GM18868 (cell line): ENCODE measurements around the gene POU2F2.

Experiments used
- ATAC-seq: cut with Tn5 transposase; IDR thresholded peaks from one replicate; pipeline ENCODE4 v1.9.1; 2021; ENCODE audit warnings: mild to moderate bottlenecking, moderate library complexity; ENCODE audit not compliant: unreplicated experiment

POU2F2 gene

DNA sequence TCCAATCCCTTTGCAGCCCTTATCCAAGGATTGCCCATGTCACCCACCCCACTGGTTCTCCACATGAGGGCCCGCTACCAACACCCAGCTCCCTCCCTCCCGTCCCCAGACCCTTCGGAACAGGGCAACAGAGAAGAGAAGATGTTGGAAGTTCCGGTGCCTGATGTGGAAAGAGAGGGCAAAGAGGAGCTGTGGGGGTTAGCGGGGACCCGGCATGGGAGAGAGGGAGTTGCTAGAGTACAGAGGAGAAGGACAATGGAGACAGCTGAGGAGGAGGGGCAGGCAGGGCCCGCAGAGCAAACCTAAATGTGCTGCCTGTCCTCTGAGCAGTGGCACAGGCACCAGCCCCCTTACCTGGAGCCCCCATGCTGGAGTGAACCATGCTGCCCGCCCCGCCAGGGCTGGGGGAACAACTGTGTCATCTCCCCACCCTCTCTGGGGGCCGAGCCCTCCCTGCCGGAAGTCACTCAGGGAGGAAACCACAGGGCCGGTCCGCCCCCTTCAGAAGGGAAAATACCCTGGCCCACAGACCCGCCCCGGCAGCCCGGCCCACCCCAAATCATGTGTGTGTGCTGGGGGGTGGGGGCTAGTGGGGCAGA, at the start of gene POU2F2:
Gene POU2F2, minus strand, starts transcription at position 417 of the 599 bp plus-strand sequence. Its CDS starts 35 bp downstream, at position 382.
- peak; percentile 46 for ATAC-seq

DNA sequence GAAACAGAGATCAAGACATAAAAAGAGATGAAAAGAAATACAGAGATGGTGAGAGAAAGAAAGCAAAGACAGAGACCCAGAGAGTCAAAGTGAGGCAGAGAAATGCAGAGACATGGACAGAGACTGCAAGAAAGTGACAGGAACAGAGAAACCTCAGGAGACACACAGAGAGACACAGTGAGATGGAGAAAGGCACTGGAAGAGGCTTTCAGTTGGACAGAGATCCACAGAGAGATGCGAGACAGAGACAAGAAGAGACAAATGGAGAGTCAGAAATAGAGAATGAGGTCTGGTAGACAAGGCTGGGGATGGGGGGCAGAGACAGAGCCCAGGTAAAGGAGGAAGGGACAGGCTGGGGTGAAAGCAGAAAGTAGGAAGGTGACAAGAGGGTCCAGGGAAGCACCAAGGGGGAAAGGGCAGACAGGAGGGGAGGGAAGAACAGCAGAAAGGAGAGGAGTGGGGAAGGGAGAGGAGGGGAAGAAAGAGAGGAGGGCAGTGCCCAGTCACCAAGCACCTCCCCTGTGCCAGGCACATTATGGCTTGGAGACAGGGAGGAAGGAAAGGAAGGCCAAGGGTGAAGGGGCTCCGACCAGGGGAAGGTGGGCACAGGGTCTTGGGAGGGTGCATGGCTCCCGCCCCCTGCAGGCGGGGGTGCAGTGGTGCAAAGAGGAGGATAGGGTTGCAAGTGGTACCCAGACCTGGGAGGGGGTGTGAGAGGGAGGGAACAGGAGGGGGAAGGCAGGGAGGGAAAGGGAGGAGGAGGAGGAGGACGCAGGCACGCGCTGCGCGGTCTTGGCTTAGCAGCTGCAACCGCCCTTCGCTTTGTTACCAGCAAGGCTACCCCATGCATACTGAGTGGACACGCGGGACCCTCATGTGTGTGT, 46.8 kb upstream of the POU2F2 start:
- ATAC-seq = no peak

DNA sequence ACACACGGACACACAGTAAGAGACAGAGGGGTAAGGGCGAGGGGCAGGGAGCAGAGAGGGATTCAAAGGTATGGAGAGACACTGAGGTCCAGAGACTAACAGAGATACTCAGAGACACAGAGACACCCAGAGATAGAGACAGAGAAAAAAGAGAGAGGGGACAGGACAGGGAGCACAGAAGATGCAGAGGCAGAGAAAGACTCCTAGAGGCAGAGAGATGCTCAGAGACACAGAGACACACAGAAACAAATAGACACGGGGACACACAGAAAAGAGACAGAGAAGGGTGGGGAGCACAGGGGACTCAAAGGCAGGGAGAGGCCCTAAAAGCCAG, 45.4 kb upstream of the POU2F2 start:
- ATAC-seq = no peak

DNA sequence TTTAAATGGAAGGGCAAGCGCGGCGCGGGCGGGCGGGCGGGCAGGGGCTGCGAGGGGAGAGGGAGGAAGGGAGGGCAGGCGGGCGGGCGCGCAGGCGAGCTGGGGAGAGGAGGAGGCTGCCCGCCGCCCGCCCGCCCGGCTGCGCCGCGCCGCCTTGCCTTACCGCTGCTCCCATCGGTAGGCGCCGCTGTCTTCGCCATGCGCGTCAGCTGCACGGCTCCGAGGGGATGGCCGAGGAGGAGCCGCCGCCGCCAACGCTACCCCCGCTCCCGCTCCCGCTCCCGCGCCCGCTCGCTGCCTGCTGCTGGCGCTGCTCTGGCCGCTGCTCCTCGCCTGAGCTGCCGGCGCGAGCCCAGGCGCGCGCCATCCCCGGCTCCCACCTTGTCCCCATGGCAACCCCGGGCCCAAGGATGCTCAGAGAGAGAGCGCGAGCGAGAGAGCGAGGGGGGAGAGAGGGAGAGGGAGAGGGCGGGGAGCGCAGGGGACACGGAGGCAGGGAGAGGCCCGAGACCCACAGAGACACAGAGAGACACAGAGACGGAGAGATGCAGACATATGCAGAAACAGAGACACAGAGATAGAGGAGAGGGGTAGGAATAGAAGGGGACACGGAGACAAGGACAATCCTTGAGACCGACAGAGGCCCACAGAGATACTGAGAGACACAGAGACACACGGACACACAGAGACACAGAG, 44.9 kb upstream of the POU2F2 start:
- ATAC-seq = no peak

DNA sequence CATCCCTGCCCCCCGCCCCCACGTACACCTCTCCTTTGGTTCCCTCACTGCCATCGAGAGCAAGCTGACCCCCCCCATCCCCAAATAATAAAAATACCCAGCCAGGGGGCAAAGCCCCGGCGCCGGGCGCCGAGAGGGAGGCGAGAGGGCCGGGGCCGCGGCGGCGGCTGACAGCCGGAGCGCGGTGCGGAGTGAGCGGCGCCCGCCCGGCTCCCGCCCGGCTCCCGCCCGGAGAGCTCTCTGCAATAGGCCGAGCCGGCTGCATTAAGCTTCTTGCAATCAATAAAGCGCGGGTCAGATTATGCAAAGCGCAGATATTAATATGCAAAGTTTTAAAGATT, 44.4 kb upstream of the POU2F2 start:
- no peak for ATAC-seq

DNA sequence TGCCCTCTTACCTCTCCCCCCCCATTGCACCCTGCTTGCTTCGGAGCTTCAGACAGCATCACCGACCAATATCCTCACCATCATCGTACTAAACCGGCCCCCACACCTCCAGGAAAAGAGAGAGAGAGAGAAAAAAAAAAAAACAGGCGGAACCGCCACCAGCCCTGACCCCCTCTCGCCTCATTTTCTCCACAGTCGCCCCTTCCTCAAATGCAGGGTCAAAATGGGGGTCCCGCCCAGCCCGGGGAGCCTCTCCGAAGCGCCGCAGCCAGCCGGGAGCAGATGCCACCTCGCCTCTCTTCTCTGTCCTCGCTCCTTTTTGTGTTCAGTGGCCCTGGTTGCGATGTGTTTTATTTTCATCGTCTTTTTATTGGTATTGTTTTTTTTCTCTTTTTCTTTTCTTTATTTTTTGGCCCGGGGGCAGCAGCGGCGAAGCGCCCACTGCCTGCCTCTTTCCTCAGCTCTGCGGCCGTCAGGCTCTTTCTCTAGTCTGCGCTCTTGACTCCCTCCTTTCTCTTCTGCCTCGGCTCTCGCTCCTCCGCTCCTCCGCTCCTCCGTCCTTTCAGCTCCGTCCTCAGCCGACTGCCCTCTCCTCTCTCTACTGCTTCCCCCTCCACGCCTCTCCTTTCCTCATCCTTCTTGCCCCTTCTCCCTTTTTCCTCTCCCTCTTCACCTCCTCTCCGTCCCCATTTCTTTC, 43.9 kb upstream of the POU2F2 start:
- ATAC-seq = no peak

DNA sequence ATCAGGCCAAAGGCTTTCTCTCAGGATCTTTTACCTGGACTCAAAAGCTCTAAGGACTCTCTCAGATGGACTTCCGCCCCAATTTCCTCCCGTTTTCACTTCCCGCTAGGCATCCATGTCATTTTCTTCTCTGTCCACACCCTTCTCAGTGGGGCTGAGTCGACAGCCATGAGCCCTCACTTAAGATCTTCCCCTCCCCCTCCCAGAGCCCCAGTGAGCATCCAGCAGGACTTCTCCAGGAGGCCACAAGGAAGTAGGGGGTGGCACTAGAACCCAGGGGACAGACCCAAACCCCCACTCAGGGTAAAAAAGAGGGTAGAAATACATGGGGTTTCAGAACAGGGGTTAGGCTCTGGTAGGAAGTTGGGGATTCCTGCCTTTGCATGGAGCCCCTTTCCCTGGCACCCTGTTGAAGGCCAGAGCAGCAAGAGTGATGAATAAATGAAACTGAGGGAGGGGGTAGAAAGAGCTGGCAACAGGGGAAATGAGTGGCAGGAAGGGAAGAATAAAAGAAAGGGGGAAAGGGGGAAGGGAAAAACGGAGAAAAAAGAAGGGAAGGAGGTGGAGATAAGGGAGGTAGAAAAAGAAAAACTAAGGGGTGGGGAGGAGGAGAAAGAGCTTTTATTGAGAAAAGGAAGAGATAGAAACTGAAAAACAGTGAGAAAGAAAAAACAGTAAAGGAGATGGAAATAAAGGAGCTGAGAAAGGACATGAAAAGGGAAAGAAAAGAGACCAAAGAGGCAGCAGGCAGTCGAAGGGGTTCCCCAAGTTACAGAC, 42.9 kb upstream of the POU2F2 start:
- no peak for ATAC-seq

DNA sequence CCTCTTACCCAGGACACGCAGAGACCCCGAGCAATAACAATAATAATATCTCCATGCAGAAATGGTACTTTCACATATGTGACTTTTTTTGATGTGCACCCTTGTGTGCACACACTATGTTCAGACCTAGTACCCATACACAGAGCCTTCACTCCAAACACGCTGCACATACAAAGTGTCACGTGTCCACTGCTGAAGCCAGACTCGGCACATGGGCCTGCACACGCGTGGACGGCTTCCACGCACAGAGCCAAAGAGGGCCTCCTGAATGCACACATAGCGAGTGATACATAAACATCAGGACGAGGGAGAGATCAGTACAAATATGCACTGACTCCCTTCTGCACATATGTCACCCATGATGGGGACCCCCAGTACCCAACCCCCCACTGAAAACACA, 41.9 kb upstream of the POU2F2 start:
- ATAC-seq = no peak

DNA sequence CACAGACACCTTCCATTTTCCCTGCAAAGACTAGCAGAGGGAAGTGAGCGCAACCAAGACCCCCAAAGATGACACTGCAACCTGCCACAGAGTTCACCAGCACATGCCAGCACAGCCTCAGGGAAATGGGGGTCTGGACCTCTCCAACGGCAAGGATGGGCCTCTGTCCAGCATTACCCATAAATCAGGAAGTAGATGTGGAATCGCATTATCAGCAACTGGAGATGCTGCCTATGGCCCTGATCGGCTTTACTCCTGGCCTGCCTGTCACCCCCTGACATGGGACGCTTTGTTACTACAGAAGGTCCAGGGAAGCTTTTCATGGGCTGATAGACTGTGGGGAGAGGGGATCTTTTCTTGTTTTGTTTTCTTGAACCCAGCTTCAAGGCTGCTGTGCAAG, 41.4 kb upstream of the POU2F2 start:
- no peak for ATAC-seq

DNA sequence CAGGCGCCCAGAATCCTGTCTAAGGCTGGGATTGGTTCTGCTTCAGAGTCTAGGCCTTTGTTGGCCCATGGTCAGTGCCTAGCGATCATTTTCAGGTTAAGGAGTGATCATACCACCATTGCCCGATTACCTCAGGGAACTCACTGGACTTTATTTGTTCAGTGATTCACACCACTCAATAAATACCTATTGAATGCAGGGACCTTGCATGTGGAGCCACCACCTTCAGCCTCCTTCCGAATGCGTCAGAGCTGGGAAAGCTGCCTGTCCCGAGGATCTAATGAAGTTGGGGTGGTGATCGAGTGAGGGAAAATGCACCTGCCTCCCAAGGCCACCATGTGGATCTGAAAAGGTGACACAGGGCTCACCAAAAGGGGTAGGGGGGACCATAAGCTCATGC, 40.0 kb upstream of the POU2F2 start:
- ATAC-seq = no peak

DNA sequence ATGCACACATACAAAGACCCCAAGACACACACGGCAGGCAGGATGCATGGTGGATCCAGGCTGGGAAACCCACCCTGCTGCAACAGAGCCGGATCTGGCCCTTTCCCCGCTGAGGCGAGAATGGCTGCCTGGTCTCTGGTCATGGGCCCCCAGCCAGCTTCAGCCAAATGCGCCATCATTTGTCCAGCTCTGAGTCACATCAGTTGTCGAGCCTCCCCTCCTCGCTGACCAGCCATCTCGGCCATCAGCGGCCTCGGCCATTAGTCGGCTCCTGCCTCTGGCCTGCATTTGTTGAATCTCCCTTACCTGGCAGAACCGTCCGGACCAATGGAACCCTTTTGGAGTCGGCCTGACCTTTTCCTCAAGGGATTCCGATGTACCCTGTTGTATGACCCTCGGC, 38.5 kb upstream of the POU2F2 start:
- no peak for ATAC-seq

DNA sequence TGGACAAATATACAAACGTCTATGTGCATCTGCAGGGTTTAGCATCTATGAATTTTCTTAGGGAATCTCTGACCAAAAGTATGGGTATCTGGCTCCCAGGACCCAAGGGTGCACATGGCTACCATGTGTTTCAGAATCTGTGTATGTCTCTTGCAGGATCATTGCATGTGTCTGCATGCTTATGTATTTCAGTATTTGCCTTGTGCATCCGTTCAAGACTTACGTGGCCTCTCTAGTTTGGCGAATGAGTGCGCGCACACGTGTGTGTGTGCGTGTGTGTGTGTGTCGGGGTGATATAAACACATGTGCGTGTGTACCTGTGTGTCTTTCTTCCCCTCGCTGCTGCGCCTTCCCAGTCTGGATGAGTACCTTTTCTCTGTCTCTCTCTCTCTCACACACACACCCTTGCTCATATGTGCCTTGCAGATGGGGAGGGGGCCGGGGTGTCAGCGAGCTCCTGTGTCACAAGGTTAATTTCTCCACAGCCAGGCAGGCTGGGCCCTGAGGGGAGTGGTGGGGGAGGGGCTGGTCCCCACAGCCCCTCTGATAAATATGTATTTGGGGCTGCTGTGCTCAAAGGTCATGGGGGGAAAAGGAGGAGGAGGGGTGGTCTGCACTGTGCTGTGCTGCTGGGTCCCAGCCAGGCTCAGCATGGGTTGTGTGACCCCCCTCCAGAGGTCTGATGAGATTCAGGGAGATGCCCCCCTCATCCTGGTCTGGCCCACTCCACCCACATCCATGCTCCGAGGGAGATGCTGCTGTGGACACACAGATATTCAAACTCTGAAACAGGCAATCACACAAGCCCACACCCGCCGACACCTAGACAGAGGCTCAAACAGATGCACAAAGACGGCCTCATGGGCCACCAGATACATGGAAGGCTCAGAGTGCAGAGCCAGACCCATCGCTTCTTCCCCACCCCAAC, 37.5 kb upstream of the POU2F2 start:
- ATAC-seq = no peak

DNA sequence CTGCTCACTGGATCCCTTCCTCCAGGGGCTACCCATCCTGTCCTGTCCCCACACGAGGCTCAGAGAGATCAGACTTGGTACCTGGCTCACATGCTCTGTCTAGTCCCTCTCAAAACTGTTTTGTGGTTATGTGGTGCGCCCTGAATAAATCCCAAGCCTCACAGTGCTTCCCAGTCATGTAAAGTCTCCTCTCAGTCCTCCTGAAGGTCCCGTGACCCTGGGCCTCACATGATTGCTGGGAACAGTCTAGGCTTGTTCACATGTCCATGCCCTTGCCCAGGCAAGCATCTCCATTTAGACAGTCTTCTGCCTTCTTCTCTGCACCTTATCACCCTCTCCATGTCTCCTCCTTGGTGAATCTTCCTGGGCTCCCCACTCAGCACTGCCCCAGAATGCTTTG, 36.0 kb upstream of the POU2F2 start:
- no peak for ATAC-seq

DNA sequence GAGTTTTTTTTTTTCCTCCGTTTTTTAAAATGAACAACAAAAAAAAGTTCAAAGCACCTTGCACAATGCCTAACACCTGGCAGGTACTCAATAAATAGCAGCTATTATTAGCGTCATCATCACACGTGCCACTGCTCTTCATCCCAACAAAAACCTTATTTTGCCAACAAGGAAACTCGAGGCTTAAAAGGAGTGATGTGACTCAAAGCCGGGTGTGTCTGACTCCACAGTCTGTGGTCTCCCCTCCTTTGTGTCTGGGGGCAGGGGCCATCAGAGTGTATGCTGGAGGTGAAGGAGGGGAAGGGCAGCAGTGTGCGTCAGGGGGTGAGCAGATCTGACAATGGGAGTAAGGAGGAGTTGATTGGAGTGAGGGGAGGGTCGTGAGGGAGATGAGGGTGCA, 34.1 kb upstream of the POU2F2 start:
- ATAC-seq = no peak

DNA sequence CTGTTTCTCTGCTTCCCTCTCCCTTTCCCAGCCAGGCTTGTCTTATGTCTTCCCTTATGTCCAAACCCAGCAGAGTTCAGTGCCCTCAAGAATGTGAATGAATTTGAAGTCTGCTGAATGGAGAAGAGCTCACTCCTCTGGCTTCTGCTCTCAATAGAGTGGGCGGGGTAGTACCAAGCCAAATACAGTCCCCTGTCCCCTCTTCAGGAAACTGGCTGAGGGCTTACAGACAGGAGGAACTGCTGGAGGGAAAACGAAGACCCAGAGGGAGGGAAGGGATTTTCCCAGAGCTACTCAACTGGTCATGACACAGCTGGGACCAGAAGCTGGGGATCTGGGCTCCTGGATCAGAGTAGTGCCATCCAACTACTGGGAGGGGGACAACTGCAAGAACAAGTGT, 32.9 kb upstream of the POU2F2 start:
- no peak for ATAC-seq

DNA sequence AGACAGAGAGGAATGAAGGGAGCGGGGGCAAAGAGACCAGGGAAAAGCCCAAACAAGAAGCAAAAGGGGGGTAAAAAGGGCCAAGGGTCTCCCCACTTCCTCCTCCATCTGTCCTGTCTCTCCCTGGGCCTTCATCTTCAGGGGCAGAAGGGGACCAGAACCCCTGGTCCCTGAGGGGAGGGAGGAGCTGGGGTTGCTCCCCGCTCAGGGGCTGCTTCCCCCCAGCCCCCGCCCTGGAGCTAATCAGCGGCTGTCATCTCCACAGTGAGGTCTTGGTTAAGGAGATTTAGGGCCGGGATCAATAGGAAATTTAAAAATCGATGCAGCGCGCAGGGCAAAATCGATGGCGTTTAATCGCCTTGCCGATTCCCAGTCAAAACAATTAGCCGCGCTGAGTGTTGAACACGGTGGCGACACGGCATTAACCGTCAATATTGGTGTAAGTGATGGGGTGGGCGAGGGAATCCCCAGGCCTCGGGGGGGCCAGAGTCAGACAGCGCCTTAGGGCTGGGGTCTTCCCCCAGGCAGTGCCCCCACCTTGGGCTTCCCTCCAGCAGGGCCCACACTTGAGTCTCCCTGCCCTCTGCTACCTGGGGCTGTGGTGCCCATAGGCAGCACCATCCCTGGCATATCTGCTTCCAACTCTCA, 29.5 kb upstream of the POU2F2 start:
- ATAC-seq = no peak

DNA sequence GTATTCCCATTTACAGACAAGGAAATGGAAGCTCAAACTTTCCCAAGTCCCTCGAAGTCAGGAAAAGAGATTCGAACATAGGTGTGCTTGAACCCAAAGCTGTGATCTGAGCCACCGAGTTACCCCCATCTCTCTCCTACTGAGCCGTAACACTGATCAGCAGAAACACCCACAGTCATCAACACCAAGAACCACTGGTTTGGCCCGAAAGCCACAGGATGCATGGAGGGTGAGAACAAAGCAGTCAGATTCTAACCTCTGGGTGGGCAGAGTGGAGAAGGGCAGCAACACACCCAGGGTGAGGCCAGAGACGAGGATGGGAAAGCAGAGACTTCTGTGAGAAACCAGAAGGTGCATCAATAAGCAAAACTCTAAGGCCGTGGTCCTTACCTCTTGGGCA, 27.7 kb upstream of the POU2F2 start:
- ATAC-seq = no peak

DNA sequence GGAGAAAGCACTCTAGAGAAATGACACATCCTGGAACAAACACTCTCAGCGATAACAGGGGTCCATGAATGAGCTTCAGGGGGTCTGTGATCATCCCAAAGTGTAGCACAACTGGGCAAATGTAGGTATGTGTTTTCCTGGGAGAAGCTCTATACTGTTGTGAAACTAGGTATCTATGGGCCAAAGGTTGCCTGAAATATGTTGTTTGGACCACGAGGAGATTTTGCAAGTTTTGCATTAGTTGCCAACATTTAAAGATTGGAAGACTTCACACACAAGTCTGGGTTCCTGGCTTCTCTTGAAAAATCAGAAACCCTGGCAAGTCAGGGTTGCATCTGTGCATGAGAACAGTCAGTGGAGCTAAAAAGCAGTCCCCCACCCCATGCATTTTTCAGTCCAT, 26.7 kb upstream of the POU2F2 start:
- no peak for ATAC-seq

DNA sequence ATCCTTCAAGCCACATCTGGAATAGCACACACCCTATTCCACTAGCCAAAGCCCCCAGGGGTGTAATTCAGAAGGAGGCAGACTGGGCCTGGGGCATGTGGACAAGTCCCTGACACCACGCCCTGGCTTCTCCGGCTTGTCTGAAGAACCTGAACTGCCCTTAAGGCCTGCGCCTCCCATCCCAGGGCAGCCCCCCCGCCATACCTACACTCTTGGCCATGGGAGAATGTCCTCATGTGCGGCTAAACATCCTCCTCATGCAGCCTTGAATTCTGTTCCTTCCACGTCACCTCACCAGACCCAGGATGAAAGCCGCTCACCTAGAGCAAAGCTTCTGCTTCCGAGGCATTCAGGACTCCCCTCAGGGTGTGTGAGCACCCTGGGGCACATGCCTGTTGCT, 24.3 kb upstream of the POU2F2 start:
- ATAC-seq = no peak
